Measurements from ENCODE around the gene RNF5. TPM values are rescaled to one million over a fixed set of nuclear protein-coding genes. Genes with fewer than 3 reads are reported as not detected.
A peak's percentile ranks its signal among the peaks of the same experiment; 100 is the strongest.

Gene RNF5
- total RNA-seq, 1 experiment from 2014 or later, result 82.3 TPM

DNA sequence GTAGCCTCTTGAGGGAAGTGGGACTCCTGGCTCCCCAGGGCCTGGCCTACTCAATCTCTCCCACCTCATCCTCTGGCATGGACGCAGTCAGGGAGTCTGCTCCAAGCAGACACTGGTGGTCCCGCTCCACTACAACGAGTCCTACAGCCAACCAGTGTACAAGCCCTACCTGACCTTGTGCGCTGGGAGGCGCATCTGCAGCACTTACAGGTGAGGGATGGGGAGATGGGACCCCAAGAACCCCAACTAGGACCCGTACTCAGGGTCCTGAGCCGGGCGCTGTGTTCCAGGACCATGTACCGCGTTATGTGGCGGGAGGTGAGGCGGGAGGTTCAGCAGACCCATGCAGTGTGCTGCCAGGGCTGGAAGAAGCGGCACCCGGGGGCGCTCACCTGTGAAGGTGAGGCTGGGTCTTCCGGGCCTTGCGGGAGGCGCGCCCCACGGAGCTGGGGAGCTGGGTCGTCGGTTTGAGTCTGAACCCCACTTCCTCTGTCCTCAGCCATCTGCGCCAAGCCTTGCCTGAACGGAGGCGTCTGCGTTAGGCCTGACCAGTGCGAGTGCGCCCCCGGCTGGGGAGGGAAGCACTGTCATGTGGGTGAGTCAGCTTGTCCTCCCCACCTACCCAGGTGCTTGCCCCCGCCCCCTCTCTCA is 11.7 kb upstream of the RNF5 start:
- ChIA-PET POLR2A (no interaction called here), CTCF (no interaction called here)
- no peaks in the 10 kb centered on the region for H3K9me3 ChIP-seq (ENCODE audit: control insufficient read depth, insufficient read depth, low read depth, low read length)
- TF ChIP-seq, protein P1, sequence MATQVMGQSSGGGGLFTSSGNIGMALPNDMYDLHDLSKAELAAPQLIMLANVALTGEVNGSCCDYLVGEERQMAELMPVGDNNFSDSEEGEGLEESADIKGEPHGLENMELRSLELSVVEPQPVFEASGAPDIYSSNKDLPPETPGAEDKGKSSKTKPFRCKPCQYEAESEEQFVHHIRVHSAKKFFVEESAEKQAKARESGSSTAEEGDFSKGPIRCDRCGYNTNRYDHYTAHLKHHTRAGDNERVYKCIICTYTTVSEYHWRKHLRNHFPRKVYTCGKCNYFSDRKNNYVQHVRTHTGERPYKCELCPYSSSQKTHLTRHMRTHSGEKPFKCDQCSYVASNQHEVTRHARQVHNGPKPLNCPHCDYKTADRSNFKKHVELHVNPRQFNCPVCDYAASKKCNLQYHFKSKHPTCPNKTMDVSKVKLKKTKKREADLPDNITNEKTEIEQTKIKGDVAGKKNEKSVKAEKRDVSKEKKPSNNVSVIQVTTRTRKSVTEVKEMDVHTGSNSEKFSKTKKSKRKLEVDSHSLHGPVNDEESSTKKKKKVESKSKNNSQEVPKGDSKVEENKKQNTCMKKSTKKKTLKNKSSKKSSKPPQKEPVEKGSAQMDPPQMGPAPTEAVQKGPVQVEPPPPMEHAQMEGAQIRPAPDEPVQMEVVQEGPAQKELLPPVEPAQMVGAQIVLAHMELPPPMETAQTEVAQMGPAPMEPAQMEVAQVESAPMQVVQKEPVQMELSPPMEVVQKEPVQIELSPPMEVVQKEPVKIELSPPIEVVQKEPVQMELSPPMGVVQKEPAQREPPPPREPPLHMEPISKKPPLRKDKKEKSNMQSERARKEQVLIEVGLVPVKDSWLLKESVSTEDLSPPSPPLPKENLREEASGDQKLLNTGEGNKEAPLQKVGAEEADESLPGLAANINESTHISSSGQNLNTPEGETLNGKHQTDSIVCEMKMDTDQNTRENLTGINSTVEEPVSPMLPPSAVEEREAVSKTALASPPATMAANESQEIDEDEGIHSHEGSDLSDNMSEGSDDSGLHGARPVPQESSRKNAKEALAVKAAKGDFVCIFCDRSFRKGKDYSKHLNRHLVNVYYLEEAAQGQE (IDR thresholded peaks at IDR 0.05; ENCODE audit: insufficient read depth in 1 of 2, low read depth in 2 of 2, low read length in 1 of 2), result no peak
- TF ChIP-seq, protein P2, sequence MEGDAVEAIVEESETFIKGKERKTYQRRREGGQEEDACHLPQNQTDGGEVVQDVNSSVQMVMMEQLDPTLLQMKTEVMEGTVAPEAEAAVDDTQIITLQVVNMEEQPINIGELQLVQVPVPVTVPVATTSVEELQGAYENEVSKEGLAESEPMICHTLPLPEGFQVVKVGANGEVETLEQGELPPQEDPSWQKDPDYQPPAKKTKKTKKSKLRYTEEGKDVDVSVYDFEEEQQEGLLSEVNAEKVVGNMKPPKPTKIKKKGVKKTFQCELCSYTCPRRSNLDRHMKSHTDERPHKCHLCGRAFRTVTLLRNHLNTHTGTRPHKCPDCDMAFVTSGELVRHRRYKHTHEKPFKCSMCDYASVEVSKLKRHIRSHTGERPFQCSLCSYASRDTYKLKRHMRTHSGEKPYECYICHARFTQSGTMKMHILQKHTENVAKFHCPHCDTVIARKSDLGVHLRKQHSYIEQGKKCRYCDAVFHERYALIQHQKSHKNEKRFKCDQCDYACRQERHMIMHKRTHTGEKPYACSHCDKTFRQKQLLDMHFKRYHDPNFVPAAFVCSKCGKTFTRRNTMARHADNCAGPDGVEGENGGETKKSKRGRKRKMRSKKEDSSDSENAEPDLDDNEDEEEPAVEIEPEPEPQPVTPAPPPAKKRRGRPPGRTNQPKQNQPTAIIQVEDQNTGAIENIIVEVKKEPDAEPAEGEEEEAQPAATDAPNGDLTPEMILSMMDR (IDR thresholded peaks at IDR 0.05), result no peak
- TF ChIP-seq SIN3A (IDR thresholded peaks at IDR 0.05; ENCODE audit: borderline replicate concordance, insufficient read depth, low read depth, low read length), result no peak
- in situ Hi-C loops (cut with HindIII; ENCODE audit: low pct_unique_long_range_greater_than_20kb, low sequenced_read_pairs), result no loop called here
- H3K4me3 ChIP-seq (ENCODE audit: low read depth in 2 of 2, low read length in 2 of 2), result no peak overlapping the region
- intact Hi-C loops (cut with micrococcal nuclease; ENCODE audit: unreplicated experiment), result no loop called here
- H3K4me1 ChIP-seq (ENCODE audit: control insufficient read depth, insufficient read depth, low read length), result no peaks in the 10 kb centered on the region
- 0 out of 2 replicates have a peak, but pooled peaks cover under 1% of the 10 kb centered on the region for H3K36me3 ChIP-seq (ENCODE audit: control insufficient read depth, insufficient read depth, low read length)
- ATAC-seq (no peak; the same call in 1 of the 2 replicates), DNase-seq (ENCODE audit: low read depth, low spot score) (no peak)
- no peak overlapping the region for H3K27ac ChIP-seq (ENCODE audit: low read length)
- H3K27me3 ChIP-seq (ENCODE audit: control insufficient read depth, insufficient read depth, low read length), result no peaks in the 10 kb centered on the region
- BruUV-seq (replicated peaks), result no TSS peak

DNA sequence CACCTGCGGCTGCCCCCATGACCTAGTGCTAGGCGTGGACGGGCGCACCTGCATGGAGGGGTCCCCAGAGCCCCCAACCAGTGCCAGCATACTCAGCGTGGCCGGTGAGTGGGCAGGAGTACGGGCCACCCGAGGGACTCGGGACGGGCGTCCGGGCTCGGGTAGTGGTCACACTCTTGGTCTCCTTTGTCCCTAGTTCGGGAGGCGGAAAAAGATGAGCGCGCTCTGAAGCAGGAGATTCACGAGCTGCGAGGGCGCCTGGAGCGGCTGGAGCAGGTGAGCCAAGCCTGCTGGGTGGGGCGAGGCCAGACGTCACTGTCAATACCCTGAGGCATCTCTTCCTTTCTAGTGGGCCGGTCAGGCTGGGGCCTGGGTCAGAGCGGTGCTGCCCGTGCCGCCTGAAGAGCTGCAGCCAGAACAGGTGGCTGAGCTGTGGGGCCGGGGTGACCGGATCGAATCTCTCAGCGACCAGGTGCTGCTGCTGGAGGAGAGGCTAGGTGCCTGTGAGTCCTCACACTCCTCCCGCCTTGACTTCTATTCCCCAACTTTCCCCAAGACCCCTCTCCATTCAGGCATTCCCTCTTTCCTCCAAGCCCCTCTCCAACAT is 10.9 kb upstream of the RNF5 start:
- CTCF ChIA-PET, result no interaction called here
- intact Hi-C loops (cut with micrococcal nuclease; ENCODE audit: unreplicated experiment), result no loop called here
- DNase-seq (ENCODE audit: low read depth, low spot score), result no peak
- ATAC-seq, result peak; percentile 31; the same call in 1 of the 2 replicates
- Histone ChIP-seq H3K4me3 (ENCODE audit: low read depth in 2 of 2, low read length in 2 of 2) (no peak overlapping the region), H3K4me1 (ENCODE audit: control insufficient read depth, insufficient read depth, low read length) (no peaks in the 10 kb centered on the region), H3K27ac (ENCODE audit: low read length) (no peak overlapping the region), H3K27me3 (ENCODE audit: control insufficient read depth, insufficient read depth, low read length) (no peaks in the 10 kb centered on the region), H3K9me3 (ENCODE audit: control insufficient read depth, insufficient read depth, low read depth, low read length) (no peaks in the 10 kb centered on the region), H3K36me3 (ENCODE audit: control insufficient read depth, insufficient read depth, low read length) (0 out of 2 replicates have a peak, but pooled peaks cover 2% of the 10 kb centered on the region)
- in situ Hi-C loops (cut with HindIII; ENCODE audit: low pct_unique_long_range_greater_than_20kb, low sequenced_read_pairs), result no loop called here
- TF ChIP-seq TCF7L2 (IDR thresholded peaks at IDR 0.05; ENCODE audit: low read depth, low read length) (no peak), SIN3A (IDR thresholded peaks at IDR 0.05; ENCODE audit: borderline replicate concordance, insufficient read depth, low read depth, low read length) (no peak), POLR2AphosphoS5 (IDR thresholded peaks at IDR 0.05; ENCODE audit: low read depth, low read length) (no peak)
- TF ChIP-seq, protein P1 (IDR thresholded peaks at IDR 0.05; ENCODE audit: insufficient read depth in 1 of 2, low read depth in 2 of 2, low read length in 1 of 2), result no peak
- TF ChIP-seq, protein P2 (IDR thresholded peaks at IDR 0.05), result no peak
- POLR2A ChIA-PET, result no interaction called here
- no TSS peak for BruUV-seq (replicated peaks)

All from Panc1 (cell line).